Measurements from ENCODE around the gene PALLD. TPM values are rescaled to one million over a fixed set of nuclear protein-coding genes. Genes with fewer than 3 reads are reported as not detected.

PALLD gene
- total RNA-seq, 1 experiment from 2014 or later: 47.8 TPM

- DNase-seq (ENCODE audit: low read depth): peak; percentile 59
Observed at GRCh38 chr4:168618577-168619265, 121.9 kb downstream of the PALLD start.

- DNase-seq (ENCODE audit: low read depth): peak; percentile 32
Observed at GRCh38 chr4:168619266-168619631, 122.4 kb downstream of the PALLD start.

DNA sequence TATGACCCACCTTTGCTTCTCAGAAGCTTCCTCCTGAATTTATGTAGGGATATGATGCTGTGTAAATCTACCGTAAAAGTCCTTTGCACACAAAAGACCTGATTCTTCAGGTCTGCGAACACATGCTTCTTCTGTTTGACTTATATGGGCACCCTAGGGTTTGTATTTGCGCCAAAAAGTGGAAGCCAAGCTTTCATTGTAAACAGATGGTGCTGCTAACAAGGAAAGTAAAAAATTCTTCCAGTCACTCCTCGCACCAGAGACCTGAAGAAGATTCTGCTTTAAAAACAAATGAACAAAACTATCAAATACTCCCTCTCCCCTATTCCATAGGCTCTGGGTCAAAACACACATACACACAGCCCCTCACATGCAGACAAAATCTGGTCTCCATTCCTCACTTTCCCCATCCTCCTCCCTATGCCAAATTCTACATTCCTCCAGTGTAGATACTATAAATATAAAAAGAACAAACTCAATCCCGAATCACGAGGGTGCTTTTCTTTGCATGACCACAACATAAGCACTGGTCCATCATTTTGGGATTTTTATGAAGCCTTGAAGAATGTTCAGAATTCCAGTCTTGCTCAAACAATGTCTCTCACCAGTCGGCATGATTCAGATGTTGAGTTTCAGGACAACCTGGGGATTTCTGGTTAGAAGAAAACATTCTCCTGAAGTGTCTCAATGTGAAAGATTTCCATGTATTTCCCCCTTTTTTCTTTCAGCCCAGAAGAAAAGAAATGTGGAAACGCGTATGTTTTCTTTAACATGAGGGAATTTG lies 125.1 kb downstream of the PALLD start:
- DNase-seq (ENCODE audit: low read depth): no peak

GRCh38 chr4:168622600-168622999 lies 125.7 kb downstream of the PALLD start:
- no peak for DNase-seq (ENCODE audit: low read depth)

GRCh38 chr4:168623011-168623410 lies 126.2 kb downstream of the PALLD start:
- no peak for DNase-seq (ENCODE audit: low read depth)

DNA sequence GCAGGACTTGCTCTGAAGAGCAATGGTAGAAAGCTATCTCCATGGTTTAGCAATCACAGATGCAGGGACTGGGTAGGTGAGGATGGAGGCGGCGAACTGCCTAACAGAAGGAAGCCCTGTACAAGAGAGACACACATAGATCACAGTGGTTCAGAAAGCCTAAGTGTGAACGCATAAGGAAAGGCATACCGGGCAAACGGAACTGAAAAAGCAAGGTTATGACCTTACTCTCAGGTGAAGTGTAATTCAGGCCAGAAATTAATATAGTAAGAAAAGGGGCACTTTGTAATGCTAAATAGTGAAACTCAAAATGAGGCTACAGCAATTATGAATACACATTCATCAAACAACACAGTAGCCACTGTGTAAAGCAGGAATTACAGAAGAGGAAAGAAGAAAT lies 126.6 kb downstream of the PALLD start:
- no peak for DNase-seq (ENCODE audit: low read depth)

GRCh38 chr4:168628251-168628650 lies 131.4 kb downstream of the PALLD start:
- no peak for DNase-seq (ENCODE audit: low read depth)

DNA sequence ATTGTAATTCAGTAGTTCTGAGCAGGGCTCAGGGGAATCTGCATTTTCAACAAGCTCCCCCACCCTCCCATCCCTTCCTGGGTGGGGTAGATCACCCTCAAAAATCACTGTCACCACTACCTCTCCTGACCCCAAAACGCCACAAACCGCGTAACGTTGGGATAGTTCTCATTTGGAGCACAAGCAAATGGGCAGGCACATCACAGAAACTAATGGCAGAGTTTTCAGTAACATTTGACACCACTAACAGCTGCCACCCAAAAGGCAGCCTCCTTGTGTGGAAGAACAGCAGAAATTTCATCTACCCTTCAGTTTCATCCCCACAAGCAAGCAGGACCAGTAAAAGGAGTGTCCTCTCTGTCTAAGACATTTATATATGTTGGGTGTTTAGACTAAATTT lies 132.7 kb downstream of the PALLD start:
- DNase-seq (ENCODE audit: low read depth): no peak

GRCh38 chr4:168630445-168631187 lies 133.8 kb downstream of the PALLD start:
- peak; percentile 89 for DNase-seq (ENCODE audit: low read depth)

DNA sequence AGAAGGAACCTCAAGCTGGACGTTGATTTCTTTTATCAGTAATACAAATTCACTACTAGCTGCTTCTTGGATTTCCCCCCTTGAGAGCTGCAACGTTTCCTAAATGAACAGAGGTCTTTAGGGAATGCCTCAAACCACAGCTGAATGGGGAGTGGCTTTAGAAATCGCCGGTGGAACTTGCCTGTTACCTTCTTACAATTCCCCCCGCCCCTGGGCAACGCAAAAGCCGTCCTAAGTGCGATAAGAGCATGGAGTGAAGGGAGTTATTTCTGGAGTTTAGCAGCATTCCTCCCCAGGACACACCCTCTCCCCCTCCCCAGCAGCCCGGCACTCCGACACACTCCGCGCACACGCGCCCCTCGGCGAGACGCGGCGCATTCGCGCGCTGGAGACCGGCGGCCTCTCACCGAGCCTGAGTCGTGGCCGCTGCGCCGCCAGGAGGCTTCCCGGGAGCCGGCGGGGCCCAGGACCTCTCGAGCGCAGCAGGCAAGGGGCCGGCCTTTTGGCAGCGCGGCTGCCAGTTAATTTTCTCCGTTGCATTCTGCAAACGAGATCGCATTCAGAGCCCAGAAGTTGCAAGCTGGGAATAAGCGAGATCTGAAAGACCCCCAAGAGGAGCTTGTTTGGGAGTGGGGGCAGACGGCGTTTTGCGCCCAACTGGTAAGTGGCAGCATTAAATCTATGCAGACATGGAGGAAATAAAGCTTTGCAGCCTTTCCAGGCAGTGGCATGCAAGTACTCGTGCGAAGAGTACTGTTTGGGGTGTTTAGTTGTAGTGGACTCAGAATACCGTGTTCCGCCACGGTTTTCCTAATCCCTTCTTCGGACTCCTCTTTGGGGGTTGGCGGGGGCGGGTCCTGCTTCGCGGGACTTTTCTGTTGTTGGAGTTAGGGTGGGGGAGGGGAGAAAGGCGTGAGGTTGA lies 134.7 kb downstream of the PALLD start:
- DNase-seq (ENCODE audit: low read depth): peak; percentile 47

DNA sequence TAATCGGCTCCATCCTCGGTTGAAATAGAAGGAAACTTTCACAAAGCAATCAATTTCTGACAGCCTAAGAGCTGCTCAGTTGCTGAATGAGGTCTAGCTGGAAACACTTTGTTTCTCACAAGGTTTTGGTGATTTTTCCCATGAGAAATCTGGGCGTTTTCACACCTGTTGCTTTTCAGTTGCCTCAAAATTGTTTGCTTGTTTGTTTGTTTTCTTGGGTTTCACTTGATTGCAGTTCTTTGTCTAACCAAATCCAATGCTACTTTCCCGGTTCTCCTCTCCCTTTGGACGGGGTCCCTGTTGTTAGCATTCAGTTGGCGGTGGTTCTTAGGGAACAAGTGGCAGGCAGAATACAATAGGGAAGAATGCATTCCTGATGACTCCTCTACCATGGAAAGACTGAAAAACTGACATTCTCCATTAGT lies 135.5 kb downstream of the PALLD start:
- no peak for DNase-seq (ENCODE audit: low read depth)

DNA sequence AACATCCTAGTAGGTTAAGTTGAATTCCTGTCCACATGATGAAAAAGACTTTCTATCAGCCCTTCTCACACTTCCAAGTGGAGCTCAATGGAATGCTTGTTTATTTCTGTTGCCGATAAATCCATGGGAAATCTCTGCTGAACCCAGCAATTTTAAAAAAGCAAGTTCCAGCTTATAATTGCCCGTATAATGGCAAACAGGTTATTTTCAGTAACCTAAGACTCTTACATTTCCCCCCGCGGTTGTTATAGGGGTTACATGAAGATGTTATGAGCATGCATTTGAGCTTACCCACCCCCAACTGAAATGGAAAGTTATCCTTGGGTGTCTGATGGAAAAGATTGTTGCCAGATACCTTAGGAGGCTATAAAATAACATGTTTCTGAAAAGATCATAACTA lies 136.2 kb downstream of the PALLD start:
- DNase-seq (ENCODE audit: low read depth): no peak

DNA sequence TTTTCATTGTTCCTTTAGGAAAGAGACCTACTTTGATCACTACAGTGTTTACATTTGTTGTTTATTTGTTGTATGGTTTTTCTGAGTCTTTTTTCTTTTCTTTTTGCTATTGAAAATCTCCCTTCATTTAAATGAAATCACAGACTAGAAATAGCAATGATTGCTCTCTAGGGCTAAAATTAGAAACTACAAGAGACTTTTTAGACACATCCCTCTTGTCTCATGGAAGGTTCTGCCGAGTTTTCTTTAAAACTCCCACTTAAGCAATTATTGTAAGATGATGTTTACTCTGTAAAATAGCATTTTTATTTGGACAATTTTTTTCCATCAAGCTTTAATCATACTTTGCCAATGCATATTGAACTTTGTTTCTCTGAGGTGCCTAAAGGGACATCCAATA lies 136.6 kb downstream of the PALLD start:
- DNase-seq (ENCODE audit: low read depth): no peak

DNA sequence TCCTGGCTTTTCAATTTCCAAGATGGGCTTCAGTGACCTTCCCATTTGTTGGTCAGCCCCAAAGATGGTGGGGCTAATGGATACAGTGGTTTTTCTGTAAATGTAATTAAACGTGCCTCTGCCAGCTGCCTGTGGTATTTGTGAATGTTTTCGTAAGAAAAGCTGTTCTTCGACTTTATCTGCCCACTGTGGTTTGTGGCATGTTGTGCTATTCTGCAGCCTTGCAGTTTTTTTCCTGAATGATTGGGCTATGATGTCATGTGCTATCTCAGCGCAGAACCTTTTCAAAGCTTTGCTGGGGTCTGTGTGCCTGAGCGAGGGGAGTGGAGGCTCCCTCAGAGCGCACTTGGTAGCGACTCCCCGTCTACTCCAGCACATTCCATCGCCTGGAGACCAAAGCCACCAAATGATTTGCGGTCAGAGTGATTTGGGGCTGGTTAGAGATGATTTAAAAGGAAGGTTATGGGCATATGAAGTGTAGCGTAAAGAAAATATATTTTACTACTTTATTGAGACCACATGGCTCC lies 137.5 kb downstream of the PALLD start:
- peak; percentile 98 for DNase-seq (ENCODE audit: low read depth)

DNA sequence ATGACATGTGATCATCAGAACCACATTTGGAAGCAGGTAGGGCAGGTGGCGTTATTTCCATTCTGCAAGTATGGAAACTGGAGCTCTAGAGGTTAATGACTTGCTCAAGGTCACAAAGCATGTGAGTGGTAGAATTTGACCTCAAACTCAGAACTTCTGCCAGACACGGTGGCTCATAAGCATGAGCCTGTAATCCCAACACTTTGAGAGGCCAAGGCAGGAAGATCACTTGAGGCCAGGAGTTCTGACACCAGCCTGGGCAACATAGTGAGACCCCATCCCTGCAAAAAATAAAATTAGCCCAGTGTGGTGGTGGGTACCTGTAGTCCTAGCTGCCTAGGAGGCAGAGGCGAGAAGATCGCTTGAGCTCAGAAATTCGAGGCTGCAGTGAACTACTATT lies 139.2 kb downstream of the PALLD start:
- DNase-seq (ENCODE audit: low read depth): no peak

DNA sequence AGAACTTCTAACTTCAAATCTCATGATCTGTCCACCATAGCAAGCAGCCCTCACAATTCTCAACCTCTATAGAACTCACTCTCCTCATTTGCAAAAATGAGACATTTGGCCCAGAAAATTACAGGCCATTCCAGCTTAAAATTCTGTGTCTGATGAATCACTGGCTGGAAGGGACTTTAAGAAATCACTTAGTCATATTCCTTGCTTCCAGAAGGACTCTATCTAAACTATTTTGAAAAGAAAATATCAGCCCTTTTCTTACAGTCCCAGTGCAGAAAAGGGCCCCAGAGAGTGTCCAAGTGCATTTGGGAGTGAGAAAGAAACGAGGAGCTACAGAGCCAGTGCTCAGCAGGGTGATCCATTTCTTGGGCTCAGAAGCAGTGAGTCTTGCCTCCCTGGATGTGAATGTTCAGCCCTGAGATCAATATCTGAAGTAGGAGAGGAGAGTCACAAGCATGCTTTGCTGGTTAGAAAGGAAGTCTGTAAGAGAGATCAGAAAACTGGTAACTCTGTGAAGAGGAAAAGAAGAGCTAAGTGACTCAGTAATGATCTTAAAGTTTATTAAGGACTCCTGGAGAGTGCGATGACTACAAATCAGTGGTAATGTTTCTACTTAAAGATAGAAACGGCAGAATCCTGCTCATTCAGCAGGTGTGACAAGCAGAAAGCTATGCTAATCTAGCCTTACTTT lies 139.8 kb downstream of the PALLD start:
- peak; percentile 71 for DNase-seq (ENCODE audit: low read depth)

GRCh38 chr4:168637872-168638756 lies 141.3 kb downstream of the PALLD start:
- no peak for DNase-seq (ENCODE audit: low read depth)

DNA sequence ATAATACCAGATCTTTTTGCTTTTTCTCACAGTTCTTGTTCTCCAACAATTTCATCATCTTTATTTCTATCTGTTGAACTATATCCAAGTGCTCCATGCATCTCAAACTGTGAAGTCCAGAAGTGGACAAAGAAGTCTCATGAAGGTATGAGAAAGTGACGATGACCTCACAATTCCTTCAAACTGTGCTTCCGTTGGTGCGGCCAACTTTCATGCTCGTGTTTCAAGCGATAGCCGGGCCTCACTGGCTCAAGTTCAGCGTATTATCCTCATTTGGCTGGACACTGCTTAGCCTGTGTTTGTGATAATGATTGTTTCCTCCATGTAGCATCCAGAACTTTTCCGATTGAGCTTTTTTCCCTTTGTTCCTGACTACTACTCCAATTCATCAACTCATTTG lies 143.1 kb downstream of the PALLD start:
- no peak for DNase-seq (ENCODE audit: low read depth)

GRCh38 chr4:168641811-168642140 lies 144.9 kb downstream of the PALLD start:
- no peak for DNase-seq (ENCODE audit: low read depth)
